Nephron (organoid): ENCODE data around the gene AIP.
"Not testable (repeated sequence)": the region's sequence is repeated elsewhere in the genome, so short reads cannot be mapped to it uniquely, and the experiment has no call there.

Source experiments
- H3K27ac Mint-ChIP-seq, 3 experiments: 2 replicates each; pipeline ENCODE4 v1.8.0; 2020; ENCODE audit warnings: mixed read lengths in 3 of 3, mild to moderate bottlenecking in 2 of 3, moderate library complexity in 1 of 3
- H3K27me3 Mint-ChIP-seq: 2 replicates; pipeline ENCODE4 v1.8.0; 2021; ENCODE audit warnings: low read depth, mild to moderate bottlenecking, moderate library complexity, mixed read lengths
- H3K36me3 Mint-ChIP-seq: 2 replicates; pipeline ENCODE4 v1.8.0; 2020; ENCODE audit warnings: low read depth, mixed read lengths
- H3K4me1 Mint-ChIP-seq: 2 replicates; pipeline ENCODE4 v1.8.0; 2020; ENCODE audit warnings: mixed read lengths
- H3K4me3 Mint-ChIP-seq, 3 experiments: 2 replicates each; pipeline ENCODE4 v1.8.0; 2020; ENCODE audit warnings: mild to moderate bottlenecking in 3 of 3, mixed read lengths in 3 of 3, moderate library complexity in 2 of 3
- H3K9me3 Mint-ChIP-seq: 2 replicates; pipeline ENCODE4 v1.8.0; 2020; ENCODE audit warnings: mixed read lengths
- CTCF ChIP-seq, 3 experiments: fragments of 200-600 bp; sonication (generic); IDR thresholded peaks; one replicate each; pipeline ENCODE4 v1.5.0; 2021; ENCODE audit warnings: antibody characterized with exemption in 3 of 3; ENCODE audit not compliant: unreplicated experiment in 3 of 3

Gene AIP

GRCh38 chr11:67507864-67508485 lies 25.1 kb downstream of the AIP start, which contains the start of gene CDK2AP2:
Gene CDK2AP2, minus strand, starts transcription at chr11:67508162. Its CDS starts 80 bp downstream, at chr11:67508082.
- peak within 1 kb of the TSS; percentile 88 to 94 (median 90) for H3K4me3 Mint-ChIP-seq
- H3K27me3 Mint-ChIP-seq: peaks cover 18% of the 10 kb centered on the region
- peaks cover 22% of the 10 kb centered on the region for H3K4me1 Mint-ChIP-seq
- no peaks in the 10 kb centered on the region for H3K9me3 Mint-ChIP-seq
- H3K27ac Mint-ChIP-seq: peak within 1 kb of the TSS; percentile 80 to 97 (median 94)
- H3K36me3 Mint-ChIP-seq: no peaks in the 10 kb centered on the region
- no peak for TF ChIP-seq CTCF (IDR thresholded peaks at IDR 0.05; ENCODE audit: unreplicated experiment in 3 of 3)

- Mint-ChIP-seq H3K4me1 (peaks cover 20% of the 10 kb centered on the region), H3K9me3 (no peaks in the 10 kb centered on the region), H3K4me3 (peak overlapping the region; percentile 88 to 94 (median 90)), H3K36me3 (no peaks in the 10 kb centered on the region), H3K27me3 (peaks cover 16% of the 10 kb centered on the region), H3K27ac (peak overlapping the region; percentile 80 to 97 (median 94))
- no peak for TF ChIP-seq CTCF (IDR thresholded peaks at IDR 0.05; ENCODE audit: unreplicated experiment in 3 of 3)
Observed at GRCh38 chr11:67508486-67509121, 25.8 kb downstream of the AIP start.

- TF ChIP-seq CTCF (IDR thresholded peaks at IDR 0.05; ENCODE audit: unreplicated experiment in 3 of 3): no peak
- peak overlapping the region in 1 of 3 experiments; percentile 80 for H3K27ac Mint-ChIP-seq
- H3K4me3 Mint-ChIP-seq: peak overlapping the region; percentile 75 to 88 (median 78)
- H3K9me3 Mint-ChIP-seq: no peaks in the 10 kb centered on the region
- H3K36me3 Mint-ChIP-seq: no peaks in the 10 kb centered on the region
- H3K27me3 Mint-ChIP-seq: peaks cover 21% of the 10 kb centered on the region
- H3K4me1 Mint-ChIP-seq: peaks cover 20% of the 10 kb centered on the region
Observed at GRCh38 chr11:67510023-67510345, 27.2 kb downstream of the AIP start.

GRCh38 chr11:67511558-67511957 lies 28.7 kb downstream of the AIP start:
- H3K4me1 Mint-ChIP-seq: peaks cover 14% of the 10 kb centered on the region
- H3K27ac Mint-ChIP-seq, H3K36me3 Mint-ChIP-seq, H3K4me3 Mint-ChIP-seq, H3K9me3 Mint-ChIP-seq: not testable (repeated sequence)
- peaks cover 20% of the 10 kb centered on the region for H3K27me3 Mint-ChIP-seq

GRCh38 chr11:67514116-67514515 lies 31.3 kb downstream of the AIP start:
- no peak for TF ChIP-seq CTCF (IDR thresholded peaks at IDR 0.05; ENCODE audit: unreplicated experiment in 3 of 3)
- Mint-ChIP-seq H3K9me3 (no peaks in the 10 kb centered on the region), H3K27me3 (peaks cover 23% of the 10 kb centered on the region), H3K4me1 (peaks cover 1% of the 10 kb centered on the region), H3K27ac (no peak overlapping the region), H3K4me3 (no peak overlapping the region), H3K36me3 (no peaks in the 10 kb centered on the region)

GRCh38 chr11:67516806-67517205 lies 34.0 kb downstream of the AIP start:
- no peak overlapping the region for H3K27ac Mint-ChIP-seq
- peaks cover 23% of the 10 kb centered on the region for H3K27me3 Mint-ChIP-seq
- no peaks in the 10 kb centered on the region for H3K9me3 Mint-ChIP-seq
- H3K4me3 Mint-ChIP-seq: no peak overlapping the region
- no peak for TF ChIP-seq CTCF (IDR thresholded peaks at IDR 0.05; ENCODE audit: unreplicated experiment in 3 of 3)
- H3K4me1 Mint-ChIP-seq: no peaks in the 10 kb centered on the region
- no peaks in the 10 kb centered on the region for H3K36me3 Mint-ChIP-seq
